HCT116 (cell line): ENCODE results near the gene AMOTL1. TPM values are rescaled to one million over a fixed set of nuclear protein-coding genes. Genes with fewer than 3 reads are reported as not detected.
A peak's percentile ranks its signal among the peaks of the same experiment; 100 is the strongest.

Experiments
- ATAC-seq: fragments of 200-7000 bp; cut with Tn5 transposase; 2 replicates; pipeline ENCODE4 v1.9.1; 2020; ENCODE audit warnings: mild to moderate bottlenecking, moderate library complexity
- BruUV-seq: library from RNA; stranded (reverse); fragments of 400-500 nt; replicated peaks from 2 replicates; lab custom pipeline; 2021; lab: Mats Ljungman, UMichigan
- CTCF ChIA-PET: fragments of 300-600 bp; sonication (Branson Sonifier 250); formaldehyde crosslinking; loops from one replicate; lab custom pipeline; 2021; ENCODE audit warnings: antibody characterized with exemption; lab: Charles Lee
- POLR2A ChIA-PET: fragments of 300-600, 350-600 bp; sonication (Branson Sonifier 250); formaldehyde crosslinking; loops from one replicate; lab custom pipeline; 2021; ENCODE audit warnings: antibody characterized with exemption; lab: Charles Lee
- RAD21 ChIA-PET, 2 experiments: fragments of 300-600 bp; sonication (Branson Sonifier 250); formaldehyde crosslinking; loops; one replicate each; lab custom pipeline; 2023; ENCODE audit warnings: low total read pairs in 2 of 2; ENCODE audit not compliant: uncharacterized antibody in 2 of 2, unreplicated experiment in 2 of 2, low non-redundant PET in 1 of 2; lab: Charles Lee
- DNase-seq: peaks from one replicate; pipeline ENCODE4 v3.0.0-alpha.2; 2010; ENCODE audit warnings: low read depth, low spot score
- H2AFZ ChIP-seq: fragments of 200-600 bp; shearing (Covaris generic), sonication (generic); 2 replicates; pipeline ENCODE4 v1.6.1; 2017; ENCODE audit warnings: low read depth, mixed run types, mixed read lengths, antibody characterized with exemption, low read length; ENCODE audit not compliant: poor library complexity, severe bottlenecking
- H3K27ac ChIP-seq: 2 replicates; pipeline ENCODE4 v1.5.1; 2012; ENCODE audit warnings: low read depth, low read length
- H3K27me3 ChIP-seq: fragments of 200-600 bp; sonication (generic); 2 replicates; pipeline ENCODE4 v1.6.1; 2016; ENCODE audit warnings: mixed run types, low read length, mixed read lengths; ENCODE audit not compliant: insufficient read depth
- H3K36me3 ChIP-seq, 2 experiments: fragments of 200-500 bp in 1 of 2; fragments of 200-600 bp in 1 of 2; sonication (Bioruptor generic) in 1 of 2; sonication (generic) in 1 of 2; 2 replicates each; pipeline versions ENCODE4 v1.5.1 to v1.6.1; 2014 to 2016; ENCODE audit warnings: low read length in 2 of 2, inconsistent platforms in 1 of 2, mixed read lengths in 1 of 2, mixed run types in 1 of 2; ENCODE audit not compliant: insufficient read depth in 2 of 2, control insufficient read depth in 1 of 2
- H3K4me1 ChIP-seq, 2 experiments: fragments of 200-600 bp in 1 of 2; sonication (generic) in 1 of 2; 2 replicates each; pipeline versions ENCODE4 v1.5.1 to v1.6.1; 2012 to 2017; ENCODE audit warnings: low read length in 2 of 2, inconsistent platforms in 1 of 2, mild to moderate bottlenecking in 1 of 2, mixed read lengths in 1 of 2, mixed run types in 1 of 2, moderate library complexity in 1 of 2; ENCODE audit not compliant: insufficient read depth in 2 of 2, control insufficient read depth in 1 of 2
- H3K4me2 ChIP-seq: fragments of 200-600 bp; sonication (generic); 2 replicates; pipeline ENCODE4 v1.6.1; 2017; ENCODE audit warnings: mixed run types, low read length, mixed read lengths
- H3K4me3 ChIP-seq, 2 experiments: fragments of 200-600 bp in 1 of 2; sonication (generic) in 1 of 2; replicated peaks in 1 of 2; 2 replicates each; pipeline ENCODE4 v1.5.1; 2011 to 2016; ENCODE audit warnings: low read length in 2 of 2, control low read depth in 1 of 2, low read depth in 1 of 2, mild to moderate bottlenecking in 1 of 2, mixed read lengths in 1 of 2, mixed run types in 1 of 2
- H3K79me2 ChIP-seq: fragments of 200-600 bp; sonication (generic); 2 replicates; pipeline ENCODE4 v1.6.1; 2017; ENCODE audit warnings: mild to moderate bottlenecking, mixed run types, low read length, moderate library complexity, mixed read lengths; ENCODE audit not compliant: insufficient read depth
- H3K9ac ChIP-seq: fragments of 200-600 bp; sonication (generic); 2 replicates; pipeline ENCODE4 v1.6.1; 2016; ENCODE audit warnings: low read length, mixed read lengths
- H3K9me2 ChIP-seq: fragments of 200-600 bp; sonication (generic), shearing (Covaris generic); 2 replicates; pipeline ENCODE4 v1.6.1; 2017; ENCODE audit warnings: mixed run types, mild to moderate bottlenecking, moderate library complexity; ENCODE audit not compliant: insufficient read depth
- H3K9me3 ChIP-seq, 2 experiments: fragments of 200-500 bp in 1 of 2; fragments of 200-600 bp in 1 of 2; sonication (Bioruptor generic) in 1 of 2; sonication (generic) in 1 of 2; 2 replicates each; pipeline ENCODE4 v1.6.1; 2014 to 2017; ENCODE audit warnings: low read length in 2 of 2, mixed read lengths in 2 of 2, inconsistent platforms in 1 of 2, low read depth in 1 of 2, mild to moderate bottlenecking in 1 of 2, mixed run types in 1 of 2, moderate library complexity in 1 of 2; ENCODE audit not compliant: control insufficient read depth in 1 of 2, insufficient read depth in 1 of 2
- H4K20me1 ChIP-seq: fragments of 200-600 bp; sonication (generic), shearing (Covaris generic); 2 replicates; pipeline ENCODE4 v1.6.1; 2017; ENCODE audit warnings: mixed run types, mild to moderate bottlenecking, moderate library complexity; ENCODE audit not compliant: insufficient read depth
- ATF3 ChIP-seq: IDR thresholded peaks from 2 replicates; pipeline ENCODE4 v1.6.1; 2012
- CBX3 ChIP-seq: IDR thresholded peaks from 2 replicates; pipeline ENCODE4 v1.6.1; 2012; ENCODE audit warnings: low read depth
- CEBPB ChIP-seq: IDR thresholded peaks from 2 replicates; pipeline ENCODE4 v1.6.1; 2012; ENCODE audit warnings: low read depth
- CTCF ChIP-seq, 3 experiments: fragments of 200-600 bp in 1 of 3; sonication (generic) in 1 of 3; IDR thresholded peaks in 2 of 3; conservative IDR thresholded peaks in 1 of 3; 2 replicates each; pipeline ENCODE4 v1.5.1; 2012 to 2017; ENCODE audit warnings: low read depth in 2 of 3, low read length in 2 of 3, antibody characterized with exemption in 1 of 3, borderline replicate concordance in 1 of 3, control low read depth in 1 of 3, mild to moderate bottlenecking in 1 of 3, mixed read lengths in 1 of 3, mixed run types in 1 of 3, moderate library complexity in 1 of 3; ENCODE audit not compliant: insufficient read depth in 1 of 3
- EGR1 ChIP-seq: IDR thresholded peaks from 2 replicates; pipeline ENCODE4 v1.6.1; 2012; ENCODE audit warnings: low read depth
- ELF1 ChIP-seq: IDR thresholded peaks from 2 replicates; pipeline ENCODE4 v1.6.1; 2012; ENCODE audit warnings: low read depth, borderline replicate concordance
- FOSL1 ChIP-seq: IDR thresholded peaks from 2 replicates; pipeline ENCODE4 v1.6.1; 2012; ENCODE audit warnings: low read depth
- JUND ChIP-seq: IDR thresholded peaks from 2 replicates; pipeline ENCODE4 v1.6.1; 2012
- MAX ChIP-seq: IDR thresholded peaks from 2 replicates; pipeline ENCODE4 v1.6.1; 2012
- POLR2A ChIP-seq: IDR thresholded peaks from 2 replicates; pipeline ENCODE4 v1.7.0; 2011; ENCODE audit warnings: borderline replicate concordance; ENCODE audit not compliant: insufficient read depth, insufficient read length; ENCODE audit errors: extremely low read depth
- POLR2AphosphoS5 ChIP-seq: IDR thresholded peaks from 2 replicates; pipeline ENCODE4 v1.6.1; 2011; ENCODE audit warnings: mild to moderate bottlenecking, low read depth, low read length, moderate library complexity
- SP1 ChIP-seq: IDR thresholded peaks from 2 replicates; pipeline ENCODE4 v1.6.1; 2012; ENCODE audit warnings: low read depth
- SRF ChIP-seq: IDR thresholded peaks from 2 replicates; pipeline ENCODE4 v1.6.1; 2012; ENCODE audit warnings: low read depth
- TCF7L2 ChIP-seq: IDR thresholded peaks from 2 replicates; pipeline ENCODE4 v1.7.0; 2011; ENCODE audit warnings: borderline replicate concordance, inconsistent platforms; ENCODE audit not compliant: insufficient read depth, insufficient read length; ENCODE audit errors: extremely low read depth
- YY1 ChIP-seq: IDR thresholded peaks from 2 replicates; pipeline ENCODE4 v1.6.1; 2011; ENCODE audit warnings: low read length, low read depth, moderate library complexity, mild to moderate bottlenecking; ENCODE audit not compliant: insufficient replicate concordance; ENCODE audit errors: extremely low read depth
- ZBTB33 ChIP-seq: IDR thresholded peaks from 2 replicates; pipeline ENCODE4 v1.6.1; 2011; ENCODE audit warnings: mild to moderate bottlenecking, low read length, moderate library complexity; ENCODE audit not compliant: insufficient replicate concordance; ENCODE audit errors: extremely low read depth
- ZFX ChIP-seq: fragments of 450-650 bp; IDR thresholded peaks from 2 replicates; pipeline ENCODE4 v1.6.1; 2017
- ZNF274 ChIP-seq: fragments of 200-500 bp; sonication (Bioruptor generic); IDR thresholded peaks from 2 replicates; pipeline ENCODE4 v1.6.1; 2014; ENCODE audit warnings: mild to moderate bottlenecking, low read depth, low read length, inconsistent platforms
- intact Hi-C: fragments of 100-400 bp; cut with micrococcal nuclease; formaldehyde crosslinking; loops from 2 replicates; pipeline ENCODE4 v1.10.0; 2022
- total RNA-seq: library from RNA; stranded (reverse); gene quantifications from one replicate; pipeline ENCODE4 v1.2.1, GENCODE V29; 2021; ENCODE audit not compliant: unreplicated experiment

The AMOTL1 gene
- total RNA-seq, 1 experiment from 2014 or later: 27.6 TPM

- 0 out of 2 replicates have a peak, but pooled peaks have one; percentile 34 for ATAC-seq
These were observed 100.3 kb downstream of the AMOTL1 start for GRCh38 chr11:94868468-94868867.

More at GRCh38 chr11:94868468-94868867, 100.3 kb downstream of the AMOTL1 start:
- no peaks in the 10 kb centered on the region for H3K27me3 ChIP-seq
- H2AFZ ChIP-seq: no peak overlapping the region
- no peaks in the 10 kb centered on the region for H3K9me2 ChIP-seq
- no peaks in the 10 kb centered on the region for H3K9me3 ChIP-seq
- H3K79me2 ChIP-seq: no peaks in the 10 kb centered on the region
- no peaks in the 10 kb centered on the region; a peak in 1 of 4 replicates for H3K36me3 ChIP-seq
- no peak overlapping the region for H3K4me3 ChIP-seq
- ChIA-PET RAD21 (no interaction called here), CTCF (no interaction called here)
- no peak for DNase-seq
- H3K4me2 ChIP-seq: no peak overlapping the region
- H3K27ac ChIP-seq: no peak overlapping the region
- intact Hi-C loops: no loop called here
- no peak overlapping the region for H3K9ac ChIP-seq
- no TSS peak for BruUV-seq
- TF ChIP-seq FOSL1 (no peak), YY1 (no peak), TCF7L2 (no peak), SP1 (no peak), CBX3 (no peak), CTCF (IDR thresholded peaks at IDR 0.05 in 2 of 3, conservative IDR thresholded peaks at IDR 0.05 in 1 of 3; ENCODE audit: borderline replicate concordance in 1 of 3, insufficient read depth in 1 of 3, low read depth in 2 of 3, low read length in 2 of 3) (no peak), MAX (no peak), CEBPB (no peak), JUND (no peak), POLR2AphosphoS5 (no peak), ZNF274 (no peak), POLR2A (no peak), ATF3 (no peak), ZBTB33 (no peak), ELF1 (no peak), EGR1 (no peak), ZFX (no peak), SRF (no peak)
- TF ChIP-seq, all 23 proteins: peak for 0
- H4K20me1 ChIP-seq: no peaks in the 10 kb centered on the region
- POLR2A ChIA-PET: no interaction called here
- H3K4me1 ChIP-seq: no peaks in the 10 kb centered on the region
